Gastroesophageal sphincter (tissue), 3 donors: Measurements from ENCODE around the gene GRID1.

Source experiments
- CTCF ChIP-seq, 4 experiments: fragments of 200-600 bp in 2 of 4; fragments of 450-650 bp in 2 of 4; sonication (generic) in 1 of 4; IDR thresholded peaks; one replicate each; pipeline ENCODE4 v1.5.1; 2017 to 2019; ENCODE audit warnings: antibody characterized with exemption in 4 of 4, mild to moderate bottlenecking in 2 of 4, moderate library complexity in 2 of 4
- POLR2A ChIP-seq, 2 donors: fragments of 450-650 bp; IDR thresholded peaks; one replicate each; pipeline ENCODE4 v1.6.1; 2017; ENCODE audit warnings: antibody characterized with exemption in 2 of 2, mild to moderate bottlenecking in 2 of 2, moderate library complexity in 1 of 2
- POLR2AphosphoS5 ChIP-seq: sonication (generic); formaldehyde crosslinking; IDR thresholded peaks from one replicate; pipeline ENCODE4 v1.6.1; 2017; ENCODE audit warnings: antibody characterized with exemption

DNA sequence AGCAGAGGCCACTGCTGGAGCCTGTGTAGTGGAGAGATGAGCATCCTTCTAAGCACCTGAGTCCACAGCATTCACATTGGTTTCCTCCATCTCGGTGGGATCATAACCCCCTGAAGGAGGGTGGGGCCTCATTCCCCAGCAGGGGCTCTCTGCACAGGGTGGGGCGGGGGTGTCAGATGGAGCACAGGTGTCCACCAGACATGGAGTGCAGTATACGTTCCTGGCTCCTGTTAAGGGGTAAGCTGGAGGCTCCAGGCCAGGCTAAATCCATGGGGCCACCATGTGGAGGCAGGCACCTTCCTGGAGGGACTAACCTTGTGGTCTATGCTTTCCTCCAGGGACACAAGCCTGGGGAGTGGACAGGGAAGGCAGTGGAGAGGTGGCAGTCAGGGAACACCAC lies 252.6 kb downstream of the GRID1 start:
- TF ChIP-seq CTCF (IDR thresholded peaks at IDR 0.05) (no peak), POLR2A (IDR thresholded peaks at IDR 0.05) (no peak), POLR2AphosphoS5 (no peak)
